CD14-positive monocyte (primary cell): ENCODE measurements around the gene PCP4L1. TPM values are rescaled to one million over a fixed set of nuclear protein-coding genes. Genes with fewer than 3 reads are reported as not detected.
A peak's percentile ranks its signal among the peaks of the same experiment; 100 is the strongest.

Experiments
- DNase-seq, 3 donors: peaks; one replicate each; pipeline ENCODE4 v3.0.0-alpha.2; 2011 to 2022
- H2AFZ ChIP-seq: 2 replicates; pipeline ENCODE4 v1.6.0; 2012; ENCODE audit warnings: mild to moderate bottlenecking, low read depth, low read length, inconsistent platforms; ENCODE audit not compliant: insufficient read depth, poor library complexity, severe bottlenecking
- H3K27ac ChIP-seq, 2 donors: 1 replicate in 1 of 2; 2 replicates in 1 of 2; pipeline ENCODE4 v1.5.1; 2012 to 2013; ENCODE audit warnings: low read length in 2 of 2, control low read depth in 1 of 2, inconsistent platforms in 1 of 2, low read depth in 1 of 2, mild to moderate bottlenecking in 1 of 2
- H3K27me3 ChIP-seq, 2 donors: one replicate each; pipeline versions ENCODE4 v1.6.0 to v1.6.1; 2011 to 2013; ENCODE audit warnings: low read length in 2 of 2; ENCODE audit not compliant: control insufficient read depth in 2 of 2, insufficient read depth in 2 of 2
- H3K36me3 ChIP-seq, 2 donors: replicated peaks in 1 of 2; 1 replicate in 1 of 2; 2 replicates in 1 of 2; pipeline versions ENCODE4 v1.5.1 to v1.6.1; 2012 to 2013; ENCODE audit warnings: low read length in 2 of 2, control low read depth in 1 of 2, inconsistent platforms in 1 of 2, mild to moderate bottlenecking in 1 of 2; ENCODE audit not compliant: insufficient read depth in 2 of 2, control insufficient read depth in 1 of 2
- H3K4me1 ChIP-seq, 2 donors: 1 replicate in 1 of 2; 2 replicates in 1 of 2; pipeline versions ENCODE4 v1.5.1 to v1.6.1; 2012 to 2013; ENCODE audit warnings: low read length in 2 of 2, control low read depth in 1 of 2, inconsistent platforms in 1 of 2, mild to moderate bottlenecking in 1 of 2, moderate library complexity in 1 of 2; ENCODE audit not compliant: insufficient read depth in 2 of 2, control insufficient read depth in 1 of 2
- H3K4me2 ChIP-seq: replicated peaks from 2 replicates; pipeline ENCODE3; 2012; ENCODE audit warnings: low read length, moderate library complexity, mild to moderate bottlenecking; ENCODE audit not compliant: poor library complexity, severe bottlenecking; ENCODE audit errors: extremely low read depth
- H3K4me3 ChIP-seq, 3 experiments: fragments of 200-600 bp in 1 of 3; sonication (generic) in 1 of 3; replicated peaks in 1 of 3; 1 replicate in 2 of 3; 2 replicates in 1 of 3; pipeline ENCODE4 v1.5.1; 2011 to 2013; ENCODE audit warnings: low read length in 3 of 3, mild to moderate bottlenecking in 3 of 3, control low read depth in 2 of 3, low read depth in 2 of 3, inconsistent platforms in 1 of 3, moderate library complexity in 1 of 3
- H3K79me2 ChIP-seq: 2 replicates; pipeline ENCODE4 v1.6.0; 2012; ENCODE audit warnings: mild to moderate bottlenecking, control low read depth, inconsistent platforms, low read length, moderate library complexity; ENCODE audit not compliant: insufficient read depth
- H3K9ac ChIP-seq: 2 replicates; pipeline ENCODE4 v1.6.0; 2017; ENCODE audit warnings: low read length, mild to moderate bottlenecking; ENCODE audit not compliant: insufficient read depth, poor library complexity, severe bottlenecking
- H3K9me3 ChIP-seq, 2 donors: replicated peaks in 1 of 2; 1 replicate in 1 of 2; 2 replicates in 1 of 2; pipeline versions ENCODE4 v1.5.1 to v1.6.1; 2012 to 2013; ENCODE audit warnings: low read length in 2 of 2, control low read depth in 1 of 2; ENCODE audit not compliant: control insufficient read depth in 1 of 2, insufficient read depth in 1 of 2
- H4K20me1 ChIP-seq: 2 replicates; pipeline ENCODE4 v1.6.0; 2012; ENCODE audit warnings: mild to moderate bottlenecking, low read length, control low read depth, moderate library complexity; ENCODE audit not compliant: insufficient read depth
- H3K27ac Mint-ChIP-seq, 7 donors: one replicate each; pipeline ENCODE4 v1.8.0; 2020; ENCODE audit warnings: mild to moderate bottlenecking in 7 of 7, mixed read lengths in 7 of 7, moderate library complexity in 6 of 7, inconsistent platforms in 2 of 7
- H3K27me3 Mint-ChIP-seq, 3 donors: one replicate each; pipeline ENCODE4 v1.8.0; 2021 to 2022; ENCODE audit warnings: low read depth in 3 of 3, mild to moderate bottlenecking in 3 of 3, mixed read lengths in 3 of 3, moderate library complexity in 3 of 3, inconsistent platforms in 1 of 3
- H3K36me3 Mint-ChIP-seq, 2 donors: one replicate each; pipeline ENCODE4 v1.8.0; 2020; ENCODE audit warnings: mixed read lengths in 2 of 2, inconsistent platforms in 1 of 2, mild to moderate bottlenecking in 1 of 2
- H3K4me1 Mint-ChIP-seq: one replicate; pipeline ENCODE4 v1.8.0; 2020; ENCODE audit warnings: mild to moderate bottlenecking, mixed read lengths
- H3K4me3 Mint-ChIP-seq, 2 donors: one replicate each; pipeline ENCODE4 v1.8.0; 2020; ENCODE audit warnings: mild to moderate bottlenecking in 2 of 2, mixed read lengths in 2 of 2, moderate library complexity in 1 of 2
- H3K9me3 Mint-ChIP-seq, 7 donors: one replicate each; pipeline ENCODE4 v1.8.0; 2020 to 2022; ENCODE audit warnings: mixed read lengths in 7 of 7, mild to moderate bottlenecking in 6 of 7, moderate library complexity in 6 of 7, inconsistent platforms in 2 of 7
- CTCF ChIP-seq: fragments of 200-600 bp; IDR thresholded peaks from one replicate; pipeline ENCODE4 v1.8.0; 2022; ENCODE audit warnings: antibody characterized with exemption, mild to moderate bottlenecking
- WGBS: methylation state at CpG from one replicate; pipeline ENCODE4 v1.1.5; 2013; ENCODE audit warnings: missing lambda C conversion rate; ENCODE audit not compliant: insufficient coverage; 5-methylcytosine and 5-hydroxymethylcytosine counted together
- intact Hi-C, 2 donors: fragments of 100-400 bp; cut with micrococcal nuclease; formaldehyde crosslinking; loops; one replicate each; pipeline versions ENCODE4 v1.15.0 to v1.15.1; 2023
- polyA plus RNA-seq, 3 donors: library from polyadenylated mRNA; depleted of rRNA in 1 of 3; unstranded in 2 of 3; stranded (reverse) in 1 of 3; fragments of 300-500 nt in 2 of 3; fragments of >200 nt in 1 of 3; fragmentation: Illumina TruSeq in 2 of 3; gene quantifications; 1 replicate in 2 of 3; 2 replicates in 1 of 3; pipeline ENCODE4 v1.2.3, GENCODE V29; 2012 to 2021

Gene PCP4L1
- polyA plus RNA-seq, 3 donors, result not detected

GRCh38 chr1:161266202-161266601 lies 7.7 kb downstream of the PCP4L1 start:
- Mint-ChIP-seq H3K4me3 (no peak overlapping the region), H3K27ac (peak overlapping the region in 1 of 7 donors; percentile 48), H3K9me3 (peaks cover 0 to 3% (median 0%) of the 10 kb centered on the region in 7 donors), H3K36me3 (no peaks in the 10 kb centered on the region), H3K4me1 (peaks cover 12% of the 10 kb centered on the region), H3K27me3 (peaks cover 9 to 16% (median 12%) of the 10 kb centered on the region in 3 donors)
- Histone ChIP-seq H3K4me3 (no peak overlapping the region), H3K4me2 (no peak overlapping the region), H3K36me3 (no peaks in the 10 kb centered on the region), H3K9me3 (no peaks in the 10 kb centered on the region), H3K4me1 (peaks cover 12 to 16% of the 10 kb centered on the region in 2 donors), H3K27ac (no peak overlapping the region), H3K9ac (no peak overlapping the region), H4K20me1 (no peaks in the 10 kb centered on the region), H2AFZ (no peak overlapping the region), H3K79me2 (no peaks in the 10 kb centered on the region), H3K27me3 (peaks cover 3 to 8% of the 10 kb centered on the region in 2 donors)
- intact Hi-C loops, result no loop called here
- no peak for DNase-seq
- 100% methylated on average over 1 of the region's 3 CpGs for WGBS
- no peak for TF ChIP-seq CTCF

GRCh38 chr1:161266836-161267235 lies 8.3 kb downstream of the PCP4L1 start:
- H3K9me3 Mint-ChIP-seq, result peaks cover 0 to 3% (median 0%) of the 10 kb centered on the region in 7 donors
- DNase-seq, result no peak
- TF ChIP-seq CTCF, result no peak
- Histone ChIP-seq H3K36me3 (no peaks in the 10 kb centered on the region), H3K27me3 (peaks cover 0 to 2% of the 10 kb centered on the region in 2 donors), H3K9ac (no peak overlapping the region), H2AFZ (no peak overlapping the region), H3K27ac (no peak overlapping the region), H3K4me1 (peaks cover 12 to 16% of the 10 kb centered on the region in 2 donors), H4K20me1 (no peaks in the 10 kb centered on the region), H3K4me2 (no peak overlapping the region), H3K4me3 (no peak overlapping the region), H3K79me2 (no peaks in the 10 kb centered on the region), H3K9me3 (no peaks in the 10 kb centered on the region)
- no peak overlapping the region for H3K27ac Mint-ChIP-seq
- WGBS, result 100% methylated on average over 1 of the region's 2 CpGs
- intact Hi-C loops, result no loop called here
- H3K36me3 Mint-ChIP-seq, result no peaks in the 10 kb centered on the region
- H3K4me1 Mint-ChIP-seq, result peaks cover 10% of the 10 kb centered on the region
- H3K27me3 Mint-ChIP-seq, result peaks cover 3 to 10% (median 10%) of the 10 kb centered on the region in 3 donors
- H3K4me3 Mint-ChIP-seq, result no peak overlapping the region
